ENCODE data around the gene PLEKHA1. TPM values are rescaled to one million over a fixed set of nuclear protein-coding genes. Genes with fewer than 3 reads are reported as not detected.

PLEKHA1 gene
- total RNA-seq, 3 donors from 2014 or later, result 24.2 to 38.9 (median 26.2) TPM

GRCh38 chr10:122454603-122455080 is 80.1 kb downstream of the PLEKHA1 start, which contains the start of gene ARMS2:
TSS of gene ARMS2 (plus strand) at chr10:122454653. CDS start at chr10:122454728, 75 bp downstream.
- intact Hi-C loops (cut with DNase I; ENCODE audit: low total_unique reads), result no loop called here
- Histone ChIP-seq H3K27ac (no peak within 1 kb of the TSS), H3K9me3 (no peaks in the 10 kb centered on the region), H3K4me3 (no peak within 1 kb of the TSS), H3K4me1 (no peaks in the 10 kb centered on the region), H3K27me3 (no peaks in the 10 kb centered on the region), H3K36me3 (no peaks in the 10 kb centered on the region)
- DNase-seq (ENCODE audit: low spot score in 2 of 2), result no peak
- TF ChIP-seq, protein P1, sequence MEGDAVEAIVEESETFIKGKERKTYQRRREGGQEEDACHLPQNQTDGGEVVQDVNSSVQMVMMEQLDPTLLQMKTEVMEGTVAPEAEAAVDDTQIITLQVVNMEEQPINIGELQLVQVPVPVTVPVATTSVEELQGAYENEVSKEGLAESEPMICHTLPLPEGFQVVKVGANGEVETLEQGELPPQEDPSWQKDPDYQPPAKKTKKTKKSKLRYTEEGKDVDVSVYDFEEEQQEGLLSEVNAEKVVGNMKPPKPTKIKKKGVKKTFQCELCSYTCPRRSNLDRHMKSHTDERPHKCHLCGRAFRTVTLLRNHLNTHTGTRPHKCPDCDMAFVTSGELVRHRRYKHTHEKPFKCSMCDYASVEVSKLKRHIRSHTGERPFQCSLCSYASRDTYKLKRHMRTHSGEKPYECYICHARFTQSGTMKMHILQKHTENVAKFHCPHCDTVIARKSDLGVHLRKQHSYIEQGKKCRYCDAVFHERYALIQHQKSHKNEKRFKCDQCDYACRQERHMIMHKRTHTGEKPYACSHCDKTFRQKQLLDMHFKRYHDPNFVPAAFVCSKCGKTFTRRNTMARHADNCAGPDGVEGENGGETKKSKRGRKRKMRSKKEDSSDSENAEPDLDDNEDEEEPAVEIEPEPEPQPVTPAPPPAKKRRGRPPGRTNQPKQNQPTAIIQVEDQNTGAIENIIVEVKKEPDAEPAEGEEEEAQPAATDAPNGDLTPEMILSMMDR (IDR thresholded peaks at IDR 0.05), result no peak
- TF ChIP-seq POLR2A (IDR thresholded peaks at IDR 0.05) (no peak), POLR2AphosphoS5 (IDR thresholded peaks at IDR 0.05) (no peak)

DNA sequence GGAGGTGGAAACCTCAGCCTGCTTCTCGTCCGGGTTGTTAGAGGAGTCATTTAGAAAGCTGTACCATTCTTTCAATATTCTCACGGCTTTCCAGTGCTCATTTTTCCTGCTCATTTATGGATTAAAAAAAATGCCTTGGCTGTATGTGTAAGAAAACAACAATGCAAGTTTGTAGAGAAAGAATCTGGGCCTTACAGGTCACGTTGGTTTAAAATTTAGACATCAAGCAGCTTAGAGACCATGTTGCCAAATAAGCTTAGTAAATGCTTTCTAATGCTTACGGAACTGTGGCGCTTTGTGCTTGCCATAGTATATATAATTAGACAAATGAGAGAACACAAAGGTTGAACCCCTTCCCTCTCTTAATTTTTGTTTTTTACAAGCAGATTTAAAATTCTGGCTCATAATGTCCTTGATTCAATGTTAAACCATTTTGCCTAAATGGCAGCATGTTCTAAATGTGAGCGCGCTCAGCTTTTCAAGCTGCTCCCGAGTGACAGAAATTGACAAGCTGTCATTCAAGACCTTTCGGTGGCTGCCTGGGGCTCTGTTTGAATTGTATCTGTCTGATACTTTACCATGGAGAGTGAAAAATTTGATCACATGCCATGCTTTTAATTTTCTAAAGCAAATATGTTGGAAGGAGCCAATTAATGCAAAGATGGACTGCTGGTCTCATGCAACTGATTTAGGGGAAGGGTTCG is 81.0 kb downstream of the PLEKHA1 start:
- TF ChIP-seq POLR2A (IDR thresholded peaks at IDR 0.05) (no peak), POLR2AphosphoS5 (IDR thresholded peaks at IDR 0.05) (no peak)
- TF ChIP-seq, protein P1 (IDR thresholded peaks at IDR 0.05), result no peak
- Histone ChIP-seq H3K4me1 (peaks cover 0 to 4% of the 10 kb centered on the region in 2 donors), H3K27ac (no peak overlapping the region), H3K27me3 (no peaks in the 10 kb centered on the region), H3K9me3 (no peaks in the 10 kb centered on the region), H3K4me3 (no peak overlapping the region), H3K36me3 (no peaks in the 10 kb centered on the region)
- intact Hi-C loops (cut with DNase I; ENCODE audit: low total_unique reads), result no loop called here
- no peak for DNase-seq (ENCODE audit: low spot score in 2 of 2)

- H3K36me3 ChIP-seq, result no peaks in the 10 kb centered on the region
- no peaks in the 10 kb centered on the region for H3K27me3 ChIP-seq
- TF ChIP-seq POLR2A (IDR thresholded peaks at IDR 0.05), result no peak
- no peak for TF ChIP-seq POLR2AphosphoS5 (IDR thresholded peaks at IDR 0.05)
- TF ChIP-seq, protein P1 (IDR thresholded peaks at IDR 0.05), result no peak
- H3K4me3 ChIP-seq, result no peak overlapping the region
- H3K9me3 ChIP-seq, result no peaks in the 10 kb centered on the region
- intact Hi-C loops (cut with DNase I; ENCODE audit: low total_unique reads), result no loop called here
- no peak for DNase-seq (ENCODE audit: low spot score in 2 of 2)
- no peak overlapping the region for H3K27ac ChIP-seq
- H3K4me1 ChIP-seq, result peaks cover 0 to 6% of the 10 kb centered on the region in 2 donors
Observed at GRCh38 chr10:122457934-122458333, 83.4 kb downstream of the PLEKHA1 start.

DNA sequence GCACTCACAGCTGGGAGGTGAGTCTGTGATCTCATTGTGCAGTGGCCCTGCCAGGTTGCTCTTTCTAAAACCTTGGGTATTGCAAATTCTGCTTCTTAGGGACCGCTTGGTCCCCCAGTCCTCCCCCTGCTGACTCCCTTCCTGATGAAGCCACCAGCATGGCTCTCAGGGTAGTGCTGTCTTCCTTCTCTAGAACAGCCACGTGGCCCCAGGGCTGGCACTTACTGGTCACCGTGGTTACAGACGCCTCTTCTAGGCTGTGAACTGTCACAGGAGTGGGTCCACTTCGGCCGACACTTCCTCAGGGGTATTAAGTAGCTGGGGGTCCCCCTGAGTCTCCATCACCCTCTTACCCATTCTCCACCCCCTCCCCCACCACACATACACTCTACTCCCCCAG is 84.2 kb downstream of the PLEKHA1 start:
- TF ChIP-seq, protein P1 (IDR thresholded peaks at IDR 0.05), result no peak
- no peak for TF ChIP-seq POLR2AphosphoS5 (IDR thresholded peaks at IDR 0.05)
- Histone ChIP-seq H3K4me1 (peaks cover 2 to 6% of the 10 kb centered on the region in 2 donors), H3K27me3 (no peaks in the 10 kb centered on the region), H3K27ac (no peak overlapping the region), H3K36me3 (no peaks in the 10 kb centered on the region), H3K9me3 (no peaks in the 10 kb centered on the region), H3K4me3 (no peak overlapping the region)
- DNase-seq (ENCODE audit: low spot score in 2 of 2), result no peak
- intact Hi-C loops (cut with DNase I; ENCODE audit: low total_unique reads), result no loop called here

- H3K4me1 ChIP-seq, result peaks cover 4 to 6% of the 10 kb centered on the region in 2 donors
- H3K27me3 ChIP-seq, result no peaks in the 10 kb centered on the region
- TF ChIP-seq POLR2A (IDR thresholded peaks at IDR 0.05), result no peak
- no peaks in the 10 kb centered on the region for H3K9me3 ChIP-seq
- H3K4me3 ChIP-seq, result no peak overlapping the region
- peak overlapping the region in 1 of 2 donors; percentile 52 for H3K27ac ChIP-seq
- DNase-seq (ENCODE audit: low spot score in 2 of 2), result no peak
- H3K36me3 ChIP-seq, result no peaks in the 10 kb centered on the region
- intact Hi-C loops (cut with DNase I; ENCODE audit: low total_unique reads), result no loop called here
Observed at GRCh38 chr10:122459561-122460273, 85.2 kb downstream of the PLEKHA1 start.
